Activated CD8-positive, alpha-beta T cell treated with anti-CD3 and anti-CD28 coated beads for 36 hours (primary cell): Measurements from ENCODE around the gene RNF217. TPM values are rescaled to one million over a fixed set of nuclear protein-coding genes. Genes with fewer than 3 reads are reported as not detected.

Experiments
- ATAC-seq: fragments of 200-7000 bp; cut with Tn5 transposase; one replicate; pipeline ENCODE4 v1.10.0; 2021; ENCODE audit warnings: mild to moderate bottlenecking, moderate library complexity
- CTCF ChIA-PET: fragments of 350-600 bp; sonication (Branson Sonifier 250); formaldehyde crosslinking; loops from one replicate; lab custom pipeline; 2021; ENCODE audit warnings: antibody characterized with exemption; lab: Charles Lee
- POLR2A ChIA-PET: fragments of 350-600 bp; sonication (Branson Sonifier 250); formaldehyde crosslinking; loops from one replicate; lab custom pipeline; 2021; ENCODE audit warnings: antibody characterized with exemption; lab: Charles Lee
- DNase-seq: peaks from one replicate; pipeline ENCODE4 v3.0.0-alpha.2; 2020
- H3K27ac Mint-ChIP-seq: one replicate; pipeline ENCODE4 v1.8.0; 2021; ENCODE audit warnings: mild to moderate bottlenecking, mixed read lengths
- H3K27me3 Mint-ChIP-seq: one replicate; pipeline ENCODE4 v1.8.0; 2021; ENCODE audit warnings: mixed read lengths
- H3K36me3 Mint-ChIP-seq: one replicate; pipeline ENCODE4 v1.8.0; 2021; ENCODE audit warnings: low read depth, mixed read lengths
- H3K4me1 Mint-ChIP-seq: one replicate; pipeline ENCODE4 v1.8.0; 2021; ENCODE audit warnings: low read depth, mixed read lengths
- H3K4me3 Mint-ChIP-seq: one replicate; pipeline ENCODE4 v1.8.0; 2021; ENCODE audit warnings: mild to moderate bottlenecking, moderate library complexity, mixed read lengths
- H3K9me3 Mint-ChIP-seq: one replicate; pipeline ENCODE4 v1.8.0; 2021; ENCODE audit warnings: mixed read lengths
- intact Hi-C: fragments of 100-400 bp; cut with micrococcal nuclease; formaldehyde crosslinking; loops from one replicate; pipeline ENCODE4 v1.10.0; 2022
- total RNA-seq, 2 experiments: library from RNA; stranded (reverse); gene quantifications; one replicate each; pipeline ENCODE4 v1.2.3, GENCODE V29; 2021
- TF ChIP-seq, protein P1 (sequence below): fragments of 200-600 bp; IDR thresholded peaks from one replicate; pipeline ENCODE4 v1.8.0; 2022; ENCODE audit warnings: antibody characterized with exemption, mild to moderate bottlenecking

Gene RNF217
- total RNA-seq, 2 experiments from 2014 or later: 0.07 to 0.09 TPM

- no peak overlapping the region for H3K4me3 Mint-ChIP-seq
- no peaks in the 10 kb centered on the region for H3K27me3 Mint-ChIP-seq
- no peak overlapping the region for H3K27ac Mint-ChIP-seq
- ChIA-PET CTCF (no interaction called here), POLR2A (no interaction called here)
- no peak for ATAC-seq
- no peaks in the 10 kb centered on the region for H3K4me1 Mint-ChIP-seq
- intact Hi-C loops: no loop called here
- H3K36me3 Mint-ChIP-seq: no peaks in the 10 kb centered on the region
- no peaks in the 10 kb centered on the region for H3K9me3 Mint-ChIP-seq
- TF ChIP-seq, protein P1, sequence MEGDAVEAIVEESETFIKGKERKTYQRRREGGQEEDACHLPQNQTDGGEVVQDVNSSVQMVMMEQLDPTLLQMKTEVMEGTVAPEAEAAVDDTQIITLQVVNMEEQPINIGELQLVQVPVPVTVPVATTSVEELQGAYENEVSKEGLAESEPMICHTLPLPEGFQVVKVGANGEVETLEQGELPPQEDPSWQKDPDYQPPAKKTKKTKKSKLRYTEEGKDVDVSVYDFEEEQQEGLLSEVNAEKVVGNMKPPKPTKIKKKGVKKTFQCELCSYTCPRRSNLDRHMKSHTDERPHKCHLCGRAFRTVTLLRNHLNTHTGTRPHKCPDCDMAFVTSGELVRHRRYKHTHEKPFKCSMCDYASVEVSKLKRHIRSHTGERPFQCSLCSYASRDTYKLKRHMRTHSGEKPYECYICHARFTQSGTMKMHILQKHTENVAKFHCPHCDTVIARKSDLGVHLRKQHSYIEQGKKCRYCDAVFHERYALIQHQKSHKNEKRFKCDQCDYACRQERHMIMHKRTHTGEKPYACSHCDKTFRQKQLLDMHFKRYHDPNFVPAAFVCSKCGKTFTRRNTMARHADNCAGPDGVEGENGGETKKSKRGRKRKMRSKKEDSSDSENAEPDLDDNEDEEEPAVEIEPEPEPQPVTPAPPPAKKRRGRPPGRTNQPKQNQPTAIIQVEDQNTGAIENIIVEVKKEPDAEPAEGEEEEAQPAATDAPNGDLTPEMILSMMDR: no peak
- DNase-seq: no peak
Observed at GRCh38 chr6:125058546-125058945, 96.3 kb downstream of the RNF217 start.

DNA sequence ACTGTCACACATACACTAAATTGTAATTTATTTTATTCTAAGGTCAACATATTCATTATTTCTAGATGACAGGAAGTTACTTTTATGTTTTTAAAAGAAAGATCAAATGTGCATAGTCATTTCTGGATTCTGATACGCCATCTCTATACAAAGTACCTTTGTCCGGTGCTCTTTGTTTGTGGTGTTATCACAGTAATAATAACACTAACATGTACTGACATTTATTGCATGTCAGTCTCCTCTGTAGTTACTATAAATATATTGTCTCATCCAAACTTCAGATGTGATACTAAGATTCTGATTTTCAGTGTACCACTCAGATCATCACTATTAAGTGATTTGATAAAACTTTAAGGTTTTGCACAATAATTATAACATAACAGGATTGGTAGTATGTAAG lies 101.1 kb downstream of the RNF217 start:
- H3K4me3 Mint-ChIP-seq: no peak overlapping the region
- intact Hi-C loops: no loop called here
- ChIA-PET CTCF (no interaction called here), POLR2A (no interaction called here)
- no peaks in the 10 kb centered on the region for H3K27me3 Mint-ChIP-seq
- ATAC-seq: no peak
- H3K27ac Mint-ChIP-seq: no peak overlapping the region
- no peaks in the 10 kb centered on the region for H3K36me3 Mint-ChIP-seq
- no peak for DNase-seq
- no peaks in the 10 kb centered on the region for H3K9me3 Mint-ChIP-seq
- no peaks in the 10 kb centered on the region for H3K4me1 Mint-ChIP-seq
- TF ChIP-seq, protein P1: no peak

DNA sequence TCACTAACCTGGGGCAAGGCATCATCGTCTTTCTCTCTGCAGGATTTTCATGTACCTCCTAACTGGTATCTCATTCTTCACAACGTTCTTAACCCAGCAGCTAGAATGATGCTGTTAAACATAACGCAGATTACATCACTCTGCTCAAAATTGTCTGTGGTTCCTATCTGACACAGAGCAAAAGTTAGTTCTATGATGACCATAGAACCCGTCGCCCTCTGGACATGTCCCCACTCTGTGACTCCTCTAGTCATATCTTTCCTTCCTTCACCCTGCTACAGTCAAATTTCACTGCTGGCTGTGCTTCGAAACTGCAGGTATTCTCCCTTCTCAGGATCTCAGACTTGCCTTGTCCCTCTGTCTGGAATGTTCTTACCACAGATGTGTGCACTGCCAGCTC lies 103.9 kb downstream of the RNF217 start:
- Mint-ChIP-seq H3K4me3 (no peak overlapping the region), H3K27me3 (no peaks in the 10 kb centered on the region), H3K4me1 (no peaks in the 10 kb centered on the region), H3K27ac (no peak overlapping the region), H3K9me3 (no peaks in the 10 kb centered on the region), H3K36me3 (no peaks in the 10 kb centered on the region)
- ChIA-PET POLR2A (no interaction called here), CTCF (no interaction called here)
- DNase-seq (no peak), ATAC-seq (no peak)
- intact Hi-C loops: no loop called here
- TF ChIP-seq, protein P1: no peak

DNA sequence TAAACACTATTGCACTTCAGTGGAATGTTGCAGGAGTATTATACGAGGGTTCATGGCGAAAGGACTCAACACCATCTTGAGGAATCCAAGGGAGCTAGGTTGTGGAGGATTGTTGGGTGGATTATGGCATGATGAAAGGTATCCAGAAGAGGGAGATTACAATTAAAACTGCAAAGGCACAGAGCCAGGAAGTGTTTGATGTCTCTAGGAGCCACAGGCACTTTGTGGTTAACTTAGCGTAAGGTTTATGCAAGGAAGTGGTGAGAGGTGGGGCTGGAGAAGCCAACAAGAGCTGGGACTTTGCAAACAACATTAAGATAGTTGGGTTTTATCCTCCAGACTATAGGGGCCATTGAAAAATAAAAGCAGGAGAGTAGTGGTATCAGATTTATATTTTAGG lies 104.7 kb downstream of the RNF217 start:
- DNase-seq: peak; percentile 33
- intact Hi-C loops: no loop called here

DNA sequence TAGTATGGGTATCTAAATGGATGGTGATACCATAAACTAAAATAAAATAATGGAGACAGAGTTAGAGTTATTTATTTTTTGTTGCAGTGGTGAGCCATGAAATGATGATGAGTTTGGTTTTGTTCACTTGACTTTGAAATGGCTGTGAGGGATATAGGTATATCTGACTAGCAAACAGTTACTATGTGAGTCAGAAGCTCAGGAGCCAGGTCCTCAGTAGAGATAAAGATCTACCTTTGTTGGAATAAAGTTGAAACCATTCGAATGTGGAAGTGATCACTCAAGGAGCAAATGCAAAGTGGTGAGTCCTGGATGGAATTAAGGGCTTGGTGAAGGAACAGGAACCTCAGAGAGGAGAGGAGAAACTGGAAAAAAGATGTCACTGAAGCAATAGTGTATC lies 105.3 kb downstream of the RNF217 start:
- ATAC-seq: peak; percentile 49
- Mint-ChIP-seq H3K9me3 (no peaks in the 10 kb centered on the region), H3K27ac (no peak overlapping the region), H3K4me1 (no peaks in the 10 kb centered on the region), H3K27me3 (no peaks in the 10 kb centered on the region), H3K4me3 (no peak overlapping the region), H3K36me3 (no peaks in the 10 kb centered on the region)
- TF ChIP-seq, protein P1: no peak
- ChIA-PET CTCF (no interaction called here), POLR2A (interaction anchor here (1.2 kb wide), 1 partner anchor 12 kb away, joined by 3 read pairs; no protein-coding TSS in a partner anchor)
- intact Hi-C loops: no loop called here
- DNase-seq: no peak

More for the DNA sequence above, 104.7 kb downstream of the RNF217 start:
- CTCF ChIA-PET: no interaction called here
- Mint-ChIP-seq H3K4me1 (no peaks in the 10 kb centered on the region), H3K4me3 (no peak overlapping the region), H3K27ac (no peak overlapping the region), H3K36me3 (no peaks in the 10 kb centered on the region), H3K27me3 (no peaks in the 10 kb centered on the region), H3K9me3 (no peaks in the 10 kb centered on the region)
- TF ChIP-seq, protein P1: no peak
- ATAC-seq: peak; percentile 68
- POLR2A ChIA-PET: no interaction called here
